CD1c-positive myeloid dendritic cell (primary cell): ENCODE measurements around the gene PRKCG.
"Not testable (repeated sequence)": the region's sequence is repeated elsewhere in the genome, so short reads cannot be mapped to it uniquely, and the experiment has no call there.

Experiments
- DNase-seq: peaks from one replicate; pipeline ENCODE4 v3.0.0-alpha.2; 2016; ENCODE audit errors: extremely low spot score

Gene PRKCG

DNA sequence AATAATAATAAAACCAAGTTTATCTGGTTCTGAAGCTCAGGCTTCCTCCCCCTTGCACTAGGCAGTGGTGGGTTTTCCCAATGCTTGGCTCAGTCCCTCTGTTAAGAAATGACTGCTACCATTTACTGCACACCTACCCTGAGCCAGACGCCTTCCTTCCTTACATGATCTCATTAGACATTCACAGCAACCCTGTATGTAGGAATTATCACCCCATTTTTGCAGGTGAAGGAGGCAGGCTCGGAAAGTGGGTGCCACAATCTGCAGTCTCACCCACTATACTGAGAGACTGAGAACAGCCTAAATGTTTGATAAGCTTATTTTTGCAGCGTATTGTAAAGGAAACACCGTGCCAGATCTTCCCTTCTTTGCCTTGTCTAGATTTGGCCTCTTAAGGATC lies 62.4 kb downstream of the PRKCG start:
- DNase-seq, result no peak

- DNase-seq, result no peak
Observed at GRCh38 chr19:53944933-53945332, 62.9 kb downstream of the PRKCG start.

GRCh38 chr19:53945441-53945840 lies 63.4 kb downstream of the PRKCG start:
- DNase-seq, result no peak

DNA sequence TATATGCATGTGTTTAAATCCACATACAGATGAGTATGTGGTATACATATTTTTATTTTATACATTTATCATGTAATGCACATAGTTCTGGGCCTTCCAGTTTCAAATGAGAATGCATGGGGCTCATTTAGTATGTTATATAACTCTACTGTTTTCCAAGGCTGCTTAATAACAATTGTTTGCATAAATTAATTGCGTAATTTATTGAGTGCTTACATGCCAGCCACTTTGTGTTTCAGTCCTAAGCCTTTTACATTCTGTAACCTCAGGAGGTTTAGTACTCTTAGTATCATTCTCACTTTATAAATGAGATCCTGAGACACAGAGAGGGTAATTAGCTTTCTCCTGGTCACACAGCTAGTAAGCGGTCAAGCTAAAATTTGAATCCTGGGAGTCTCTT lies 64.0 kb downstream of the PRKCG start:
- DNase-seq, result no peak

GRCh38 chr19:53947624-53948023 lies 65.6 kb downstream of the PRKCG start:
- no peak for DNase-seq

- DNase-seq, result not testable (repeated sequence)
Observed at GRCh38 chr19:53948611-53949010, 66.6 kb downstream of the PRKCG start.

- DNase-seq, result no peak
Observed at GRCh38 chr19:53951436-53951835, 69.4 kb downstream of the PRKCG start.

DNA sequence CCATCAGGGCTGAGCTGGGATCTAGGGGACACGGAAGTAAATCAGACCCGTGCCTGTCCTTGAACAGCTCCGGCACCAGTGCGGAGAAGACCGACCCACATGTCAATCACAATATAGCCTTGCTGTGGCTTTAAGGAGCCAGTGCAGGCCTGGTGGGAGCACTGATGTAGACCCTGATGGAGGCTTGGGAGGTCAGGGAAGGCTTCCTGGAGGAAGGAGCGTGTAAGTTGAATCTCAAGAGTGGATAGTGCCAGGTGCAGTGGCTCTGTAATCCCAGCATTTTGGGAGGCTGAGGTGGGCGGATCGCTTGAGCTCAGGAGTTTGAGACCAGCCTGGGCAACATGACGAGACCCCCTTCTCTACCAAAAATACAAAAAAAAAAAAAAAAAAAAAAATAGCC lies 70.0 kb downstream of the PRKCG start:
- no peak for DNase-seq

- no peak for DNase-seq
Observed at GRCh38 chr19:53953383-53953782, 71.4 kb downstream of the PRKCG start.
